CD1c-positive myeloid dendritic cell (primary cell): ENCODE data around the gene LRRC59.
"Not testable (repeated sequence)": the region's sequence is repeated elsewhere in the genome, so short reads cannot be mapped to it uniquely, and the experiment has no call there.

Experiments
- DNase-seq: peaks from one replicate; pipeline ENCODE4 v3.0.0-alpha.2; 2016; ENCODE audit errors: extremely low spot score

The LRRC59 gene

GRCh38 chr17:50424996-50425681, 27.8 kb upstream of the LRRC59 start:
- no peak for DNase-seq

GRCh38 chr17:50424246-50424995, 27.1 kb upstream of the LRRC59 start:
- no peak for DNase-seq

- peak; percentile 71 for DNase-seq
Measured at GRCh38 chr17:50423553-50424159, 26.3 kb upstream of the LRRC59 start.

GRCh38 chr17:50422738-50423137, 25.4 kb upstream of the LRRC59 start:
- DNase-seq = no peak

GRCh38 chr17:50421308-50422051, 24.2 kb upstream of the LRRC59 start:
- DNase-seq = peak; percentile 72

GRCh38 chr17:50420419-50421112, 23.2 kb upstream of the LRRC59 start:
- DNase-seq = no peak

GRCh38 chr17:50419577-50419976, 22.3 kb upstream of the LRRC59 start:
- not testable (repeated sequence) for DNase-seq

GRCh38 chr17:50414808-50415207, 17.5 kb upstream of the LRRC59 start:
- DNase-seq = no peak

GRCh38 chr17:50412188-50412732, 14.9 kb upstream of the LRRC59 start:
- DNase-seq = no peak

- DNase-seq = no peak
Measured at GRCh38 chr17:50407921-50408320, 10.6 kb upstream of the LRRC59 start.

GRCh38 chr17:50406578-50406977, 9.3 kb upstream of the LRRC59 start:
- no peak for DNase-seq

GRCh38 chr17:50405351-50405750, 8.0 kb upstream of the LRRC59 start:
- not testable (repeated sequence) for DNase-seq

GRCh38 chr17:50399591-50399990, 2.3 kb upstream of the LRRC59 start:
- DNase-seq = not testable (repeated sequence)

- DNase-seq = not testable (repeated sequence)
Measured at GRCh38 chr17:50398672-50399071, 1.3 kb upstream of the LRRC59 start.

- no peak for DNase-seq
Measured at GRCh38 chr17:50397919-50398285, 579 bp upstream of the LRRC59 start.

- DNase-seq = peak; percentile 71
Measured at GRCh38 chr17:50396261-50397110, 837 bp downstream of the LRRC59 start.

GRCh38 chr17:50394711-50395110, 2.6 kb downstream of the LRRC59 start:
- DNase-seq = peak; percentile 14

- no peak for DNase-seq
Measured at GRCh38 chr17:50393700-50394099, 3.6 kb downstream of the LRRC59 start.

GRCh38 chr17:50392621-50393020, 4.7 kb downstream of the LRRC59 start:
- no peak for DNase-seq

- DNase-seq = no peak
Measured at GRCh38 chr17:50389534-50389933, 7.8 kb downstream of the LRRC59 start.
